ENCODE data around the gene CST4.

CST4 gene

DNA sequence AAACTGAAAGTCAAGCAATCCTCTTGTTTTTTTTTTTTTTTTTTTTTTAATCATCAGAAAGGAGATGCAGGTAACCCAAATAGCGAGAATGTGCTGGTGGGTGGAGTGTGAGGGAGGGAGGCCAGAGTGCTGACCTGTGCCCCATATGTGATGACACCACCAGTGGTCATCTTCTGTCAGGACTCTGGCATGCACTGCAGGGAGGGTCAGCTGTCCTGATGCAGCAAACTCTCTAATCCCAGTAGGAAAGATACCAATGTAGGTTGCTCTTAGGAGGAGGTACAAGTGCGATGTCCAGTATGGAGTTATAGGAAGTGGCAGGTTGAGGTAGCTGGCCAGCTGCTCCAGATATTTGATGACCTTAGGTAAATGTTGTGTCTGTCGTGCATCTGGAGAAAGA lies 2.8 kb upstream of the CST4 start:
- Histone ChIP-seq H3K36me3 (ENCODE audit: control insufficient read depth, low read length) (no peaks in the 10 kb centered on the region), H3K9me2 (replicated peaks; ENCODE audit: control insufficient read depth, low read length) (no peaks in the 10 kb centered on the region), H3F3A (ENCODE audit: control insufficient read depth, insufficient read depth) (no peaks in the 10 kb centered on the region), H4K20me1 (ENCODE audit: control insufficient read depth, insufficient read depth, low read depth, low read length) (no peaks in the 10 kb centered on the region), H3K4me1 (ENCODE audit: control insufficient read depth, low read length) (no peaks in the 10 kb centered on the region), H3K27me3 (ENCODE audit: control insufficient read depth, low read length) (no peaks in the 10 kb centered on the region), H3K4me2 (ENCODE audit: low read length) (no peak overlapping the region), H3K27ac (ENCODE audit: low read depth, low read length) (no peak overlapping the region), H3K9me3 (ENCODE audit: control insufficient read depth, insufficient read depth, low read length) (no peaks in the 10 kb centered on the region), H3K79me2 (ENCODE audit: control insufficient read depth, low read length) (no peaks in the 10 kb centered on the region), H3K4me3 (ENCODE audit: low read length) (no peak overlapping the region)
- TF ChIP-seq EZH2phosphoT487 (IDR thresholded peaks at IDR 0.05; ENCODE audit: borderline replicate concordance, low read length) = no peak
- TF ChIP-seq, protein P1, sequence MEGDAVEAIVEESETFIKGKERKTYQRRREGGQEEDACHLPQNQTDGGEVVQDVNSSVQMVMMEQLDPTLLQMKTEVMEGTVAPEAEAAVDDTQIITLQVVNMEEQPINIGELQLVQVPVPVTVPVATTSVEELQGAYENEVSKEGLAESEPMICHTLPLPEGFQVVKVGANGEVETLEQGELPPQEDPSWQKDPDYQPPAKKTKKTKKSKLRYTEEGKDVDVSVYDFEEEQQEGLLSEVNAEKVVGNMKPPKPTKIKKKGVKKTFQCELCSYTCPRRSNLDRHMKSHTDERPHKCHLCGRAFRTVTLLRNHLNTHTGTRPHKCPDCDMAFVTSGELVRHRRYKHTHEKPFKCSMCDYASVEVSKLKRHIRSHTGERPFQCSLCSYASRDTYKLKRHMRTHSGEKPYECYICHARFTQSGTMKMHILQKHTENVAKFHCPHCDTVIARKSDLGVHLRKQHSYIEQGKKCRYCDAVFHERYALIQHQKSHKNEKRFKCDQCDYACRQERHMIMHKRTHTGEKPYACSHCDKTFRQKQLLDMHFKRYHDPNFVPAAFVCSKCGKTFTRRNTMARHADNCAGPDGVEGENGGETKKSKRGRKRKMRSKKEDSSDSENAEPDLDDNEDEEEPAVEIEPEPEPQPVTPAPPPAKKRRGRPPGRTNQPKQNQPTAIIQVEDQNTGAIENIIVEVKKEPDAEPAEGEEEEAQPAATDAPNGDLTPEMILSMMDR (IDR thresholded peaks at IDR 0.05; ENCODE audit: low read depth, low read length, poor library complexity, severe bottlenecking) = no peak

DNA sequence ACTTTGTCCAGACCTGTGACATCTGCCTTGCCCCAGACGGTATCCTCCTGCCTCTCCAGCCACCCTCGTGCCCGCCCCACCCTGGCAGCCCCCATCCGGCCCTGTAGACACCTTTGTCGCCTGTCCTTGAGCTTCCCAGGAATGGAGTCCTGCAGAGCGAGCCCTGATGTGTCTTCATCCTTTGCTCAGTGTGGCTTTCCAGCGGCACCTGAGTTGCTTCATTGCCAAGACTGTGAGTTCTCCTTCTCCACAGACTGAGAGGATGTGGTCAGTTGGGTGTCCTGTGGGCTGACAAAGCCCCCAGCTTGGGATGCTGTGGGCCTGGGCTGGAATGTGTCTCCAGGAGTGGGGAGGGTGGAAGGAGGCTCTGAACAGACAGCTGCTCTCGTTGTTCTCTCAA lies 1.7 kb upstream of the CST4 start:
- Histone ChIP-seq H3K9me3 (ENCODE audit: control insufficient read depth, insufficient read depth, low read length) (no peaks in the 10 kb centered on the region), H3K36me3 (ENCODE audit: control insufficient read depth, low read length) (no peaks in the 10 kb centered on the region), H3K9me2 (replicated peaks; ENCODE audit: control insufficient read depth, low read length) (no peaks in the 10 kb centered on the region), H3K79me2 (ENCODE audit: control insufficient read depth, low read length) (no peaks in the 10 kb centered on the region), H3K27ac (ENCODE audit: low read depth, low read length) (no peak overlapping the region), H3K4me1 (ENCODE audit: control insufficient read depth, low read length) (no peaks in the 10 kb centered on the region), H3K4me3 (ENCODE audit: low read length) (no peak overlapping the region), H3K27me3 (ENCODE audit: control insufficient read depth, low read length) (no peaks in the 10 kb centered on the region), H3F3A (ENCODE audit: control insufficient read depth, insufficient read depth) (no peaks in the 10 kb centered on the region), H4K20me1 (ENCODE audit: control insufficient read depth, insufficient read depth, low read depth, low read length) (no peaks in the 10 kb centered on the region), H3K4me2 (ENCODE audit: low read length) (no peak overlapping the region)
- no peak for TF ChIP-seq EZH2phosphoT487 (IDR thresholded peaks at IDR 0.05; ENCODE audit: borderline replicate concordance, low read length)
- TF ChIP-seq, protein P1 (IDR thresholded peaks at IDR 0.05; ENCODE audit: low read depth, low read length, poor library complexity, severe bottlenecking) = no peak

DNA sequence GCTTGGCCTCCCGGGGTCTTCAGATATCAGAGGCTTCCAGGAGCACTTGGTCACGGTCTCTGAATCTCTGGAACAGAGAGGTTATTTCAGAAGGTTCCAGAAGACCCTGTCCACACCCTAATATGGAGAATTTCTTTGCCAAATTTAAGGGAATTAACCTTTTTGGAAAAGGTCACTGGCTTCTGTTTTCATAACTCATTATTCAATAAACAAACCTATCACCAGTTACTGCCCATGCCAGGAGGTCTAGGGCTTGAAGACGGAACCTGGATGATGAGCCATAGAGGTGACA lies 507 bp upstream of the CST4 start:
- no peak for TF ChIP-seq EZH2phosphoT487 (IDR thresholded peaks at IDR 0.05; ENCODE audit: borderline replicate concordance, low read length)
- TF ChIP-seq, protein P1 (IDR thresholded peaks at IDR 0.05; ENCODE audit: low read depth, low read length, poor library complexity, severe bottlenecking) = no peak
- no peak overlapping the region for H3K4me2 ChIP-seq (ENCODE audit: low read length)
- no peaks in the 10 kb centered on the region for H3K9me3 ChIP-seq (ENCODE audit: control insufficient read depth, insufficient read depth, low read length)
- no peaks in the 10 kb centered on the region for H3F3A ChIP-seq (ENCODE audit: control insufficient read depth, insufficient read depth)
- no peaks in the 10 kb centered on the region for H3K36me3 ChIP-seq (ENCODE audit: control insufficient read depth, low read length)
- no peaks in the 10 kb centered on the region for H3K9me2 ChIP-seq (replicated peaks; ENCODE audit: control insufficient read depth, low read length)
- no peak overlapping the region for H3K27ac ChIP-seq (ENCODE audit: low read depth, low read length)
- no peak overlapping the region for H3K4me3 ChIP-seq (ENCODE audit: low read length)
- no peaks in the 10 kb centered on the region for H4K20me1 ChIP-seq (ENCODE audit: control insufficient read depth, insufficient read depth, low read depth, low read length)
- no peaks in the 10 kb centered on the region for H3K79me2 ChIP-seq (ENCODE audit: control insufficient read depth, low read length)
- H3K27me3 ChIP-seq (ENCODE audit: control insufficient read depth, low read length) = no peaks in the 10 kb centered on the region
- H3K4me1 ChIP-seq (ENCODE audit: control insufficient read depth, low read length) = no peaks in the 10 kb centered on the region

DNA sequence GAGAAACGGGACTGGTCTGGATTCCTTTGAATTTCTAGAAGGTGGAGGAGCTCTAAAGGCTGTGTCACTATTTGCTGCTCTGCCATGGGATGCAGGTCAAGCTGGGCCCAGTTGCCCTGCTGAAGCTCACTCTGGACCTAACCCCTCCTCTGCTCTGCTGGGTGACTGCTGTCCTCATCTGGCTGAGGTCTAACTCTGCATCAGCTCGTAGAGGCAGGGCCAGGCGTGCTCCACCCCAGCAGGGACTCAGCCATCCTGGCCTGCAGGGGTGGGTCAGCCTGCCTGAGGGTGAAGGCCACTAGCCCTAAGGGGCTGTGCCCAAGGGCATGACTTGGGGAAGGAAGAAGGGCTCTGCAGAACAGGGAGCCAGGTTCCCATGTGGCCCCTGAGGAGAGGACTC lies 852 bp downstream of the CST4 start:
- H3F3A ChIP-seq (ENCODE audit: control insufficient read depth, insufficient read depth) = no peaks in the 10 kb centered on the region
- no peak overlapping the region for H3K4me2 ChIP-seq (ENCODE audit: low read length)

More for the DNA sequence above, 852 bp downstream of the CST4 start:
- Histone ChIP-seq H3K4me1 (ENCODE audit: control insufficient read depth, low read length) (no peaks in the 10 kb centered on the region), H4K20me1 (ENCODE audit: control insufficient read depth, insufficient read depth, low read depth, low read length) (no peaks in the 10 kb centered on the region), H3K79me2 (ENCODE audit: control insufficient read depth, low read length) (no peaks in the 10 kb centered on the region), H3K9me3 (ENCODE audit: control insufficient read depth, insufficient read depth, low read length) (no peaks in the 10 kb centered on the region), H3K27me3 (ENCODE audit: control insufficient read depth, low read length) (no peaks in the 10 kb centered on the region), H3K36me3 (ENCODE audit: control insufficient read depth, low read length) (no peaks in the 10 kb centered on the region), H3K27ac (ENCODE audit: low read depth, low read length) (no peak overlapping the region), H3K9me2 (replicated peaks; ENCODE audit: control insufficient read depth, low read length) (no peaks in the 10 kb centered on the region), H3K4me3 (ENCODE audit: low read length) (no peak overlapping the region)
- no peak for TF ChIP-seq EZH2phosphoT487 (IDR thresholded peaks at IDR 0.05; ENCODE audit: borderline replicate concordance, low read length)
- TF ChIP-seq, protein P1 (IDR thresholded peaks at IDR 0.05; ENCODE audit: low read depth, low read length, poor library complexity, severe bottlenecking) = no peak
